Ecto neural progenitor cell (in vitro differentiated cells): ENCODE results near the gene RNF38.
"Not testable (repeated sequence)": the region's sequence is repeated elsewhere in the genome, so short reads cannot be mapped to it uniquely, and the experiment has no call there.

Source experiments
- DNase-seq: peaks from one replicate; pipeline ENCODE4 v3.0.0-alpha.2; 2018; ENCODE audit warnings: low spot score

Gene RNF38

GRCh38 chr9:36399980-36400331 lies at the start of gene RNF38:
TSS of gene RNF38 (minus strand) at chr9:36400269. CDS start at chr9:36400108, 161 bp downstream.
- DNase-seq, result no peak

DNA sequence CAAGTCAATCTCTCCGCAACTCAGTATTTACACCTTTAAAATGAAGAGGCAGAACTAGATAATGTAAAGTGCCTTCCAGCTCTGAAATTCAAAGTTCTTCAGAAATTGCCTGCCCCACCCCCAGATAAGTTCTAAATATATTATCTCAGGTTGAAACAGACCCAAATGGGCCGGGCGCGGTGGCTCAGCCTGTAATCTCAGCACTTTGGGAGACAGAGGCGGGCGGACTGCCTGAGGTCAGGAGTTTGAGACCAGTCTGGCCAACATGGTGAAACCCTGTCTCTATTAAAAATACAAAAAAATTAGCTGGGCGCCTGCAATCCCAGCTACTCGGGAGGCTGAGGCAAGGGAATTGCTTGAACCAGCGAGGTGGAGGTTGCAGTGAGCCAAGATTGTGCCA lies 48.5 kb upstream of the RNF38 start:
- DNase-seq, result not testable (repeated sequence)

DNA sequence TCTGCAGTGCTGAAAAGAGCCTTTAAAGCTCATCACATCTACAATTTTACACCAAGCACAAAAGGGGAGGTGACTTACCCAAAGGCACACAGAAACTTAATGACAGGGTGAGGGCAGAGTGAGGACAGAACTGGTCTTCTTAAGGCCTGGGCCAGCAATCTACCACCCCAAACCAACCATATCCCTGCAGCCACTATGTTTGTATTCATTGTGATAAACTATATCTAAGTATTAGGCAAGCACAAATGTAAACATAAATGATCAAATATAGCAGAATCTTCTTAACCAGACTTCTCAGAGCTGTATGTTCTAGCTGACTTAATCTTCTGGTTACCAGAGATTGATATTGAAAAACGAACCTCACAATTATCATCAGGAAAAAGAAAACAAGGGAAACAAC lies 47.9 kb upstream of the RNF38 start:
- DNase-seq, result no peak

- not testable (repeated sequence) for DNase-seq
Observed at GRCh38 chr9:36446678-36447077, 46.6 kb upstream of the RNF38 start.

- no peak for DNase-seq
Observed at GRCh38 chr9:36445800-36446361, 45.8 kb upstream of the RNF38 start.

GRCh38 chr9:36444203-36444602 lies 44.1 kb upstream of the RNF38 start:
- DNase-seq, result no peak

- DNase-seq, result no peak
Observed at GRCh38 chr9:36443581-36443980, 43.5 kb upstream of the RNF38 start.

DNA sequence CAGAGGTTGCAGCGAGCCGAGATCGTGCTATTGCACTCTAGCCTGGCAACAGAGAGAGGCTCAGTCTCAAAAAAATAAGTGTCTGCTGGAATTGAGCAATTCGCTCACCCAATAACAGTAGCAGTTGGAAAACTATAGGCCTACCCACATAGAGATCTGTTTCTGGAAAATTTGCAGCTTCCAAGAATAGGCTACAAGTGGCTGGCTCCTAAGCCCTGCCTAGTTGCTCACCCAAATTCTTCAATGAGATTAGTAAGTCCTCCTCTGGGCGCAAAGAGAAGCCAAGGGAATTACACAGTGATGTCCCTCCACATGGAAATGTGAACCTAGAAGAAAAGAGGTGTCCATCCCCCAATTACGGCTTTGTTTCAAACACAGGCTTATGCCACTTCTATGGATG lies 42.6 kb upstream of the RNF38 start:
- no peak for DNase-seq

DNA sequence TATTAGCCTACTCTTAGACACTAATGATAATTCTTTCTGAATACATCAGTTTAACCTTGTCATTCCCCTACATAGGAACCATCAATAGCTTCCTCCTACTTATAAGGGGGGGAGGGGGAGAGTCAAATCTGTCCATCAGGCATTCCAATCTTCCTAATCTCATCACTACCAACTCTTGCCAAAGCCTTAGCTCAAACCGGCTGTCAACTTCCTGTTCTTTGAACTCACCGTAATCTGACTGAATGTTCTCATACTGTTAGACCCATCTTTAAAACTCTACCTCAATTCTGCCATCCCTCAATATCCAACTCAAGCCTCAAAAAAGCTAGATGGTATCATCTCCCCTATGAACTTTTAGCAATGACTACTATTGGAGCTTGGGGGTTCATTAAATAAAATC lies 41.9 kb upstream of the RNF38 start:
- DNase-seq, result no peak

GRCh38 chr9:36438536-36439236 lies 38.6 kb upstream of the RNF38 start:
- no peak for DNase-seq

GRCh38 chr9:36437790-36438189 lies 37.7 kb upstream of the RNF38 start:
- DNase-seq, result no peak

DNA sequence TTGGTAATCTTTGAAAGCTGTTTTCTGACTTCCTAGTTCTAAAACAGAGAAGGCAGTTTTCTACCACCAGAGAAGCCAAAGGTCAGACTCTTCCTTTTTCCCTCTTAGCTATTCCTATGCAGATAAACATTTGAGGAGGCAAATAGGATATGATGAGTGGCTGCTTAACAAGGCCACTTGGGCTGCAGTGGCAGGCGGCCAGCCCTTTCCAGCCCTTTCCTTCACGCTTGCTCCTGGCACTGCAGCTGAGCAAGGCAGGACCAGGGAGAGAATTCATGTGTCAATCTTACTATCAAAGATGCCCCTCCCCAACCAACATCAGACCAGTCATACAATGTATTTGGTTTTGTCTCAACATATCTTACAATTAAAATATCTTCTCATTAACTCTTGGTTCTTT lies 36.8 kb upstream of the RNF38 start:
- no peak for DNase-seq

- no peak for DNase-seq
Observed at GRCh38 chr9:36433386-36433785, 33.3 kb upstream of the RNF38 start.

GRCh38 chr9:36431078-36431477 lies 31.0 kb upstream of the RNF38 start:
- no peak for DNase-seq

- DNase-seq, result no peak
Observed at GRCh38 chr9:36426945-36427344, 26.9 kb upstream of the RNF38 start.

GRCh38 chr9:36426348-36426747 lies 26.3 kb upstream of the RNF38 start:
- DNase-seq, result no peak

DNA sequence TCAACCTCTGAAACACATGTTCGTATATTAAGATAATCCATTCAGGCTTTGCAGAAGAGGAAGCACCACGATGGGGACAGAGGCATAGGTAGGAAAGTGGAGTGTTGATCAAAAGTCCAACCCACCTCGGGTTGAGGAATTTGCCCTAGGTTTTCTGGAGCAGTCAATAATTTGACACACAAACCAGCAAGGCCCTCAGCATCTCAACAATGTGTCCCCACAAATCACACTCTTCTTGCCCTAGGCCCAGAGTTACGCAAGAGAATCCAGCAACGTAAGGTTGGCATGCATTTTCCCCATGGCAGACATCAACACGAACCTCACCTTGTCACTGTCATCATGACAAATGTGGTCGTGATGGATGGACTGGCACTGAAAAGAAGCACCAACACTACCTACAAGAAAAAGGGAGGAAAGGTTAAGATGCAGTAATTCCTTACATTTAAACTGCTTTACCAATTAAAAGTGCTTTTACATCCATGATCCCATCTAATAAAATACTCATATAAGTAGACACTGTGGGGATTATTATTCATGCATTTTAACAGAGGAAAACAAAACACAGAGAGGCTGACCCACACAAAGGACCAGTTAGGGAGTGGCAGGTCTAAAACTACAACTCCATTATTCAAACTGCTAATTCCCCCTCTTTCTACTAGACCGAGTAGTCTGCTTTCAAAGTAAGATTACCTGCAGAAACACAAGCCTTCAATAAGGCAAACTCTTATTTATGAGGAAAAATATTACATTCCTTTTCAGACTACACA lies 24.4 kb upstream of the RNF38 start:
- no peak for DNase-seq

GRCh38 chr9:36423206-36423605 lies 23.1 kb upstream of the RNF38 start:
- DNase-seq, result no peak

- DNase-seq, result no peak
Observed at GRCh38 chr9:36416890-36417289, 16.8 kb upstream of the RNF38 start.

GRCh38 chr9:36415822-36416525 lies 15.9 kb upstream of the RNF38 start:
- DNase-seq, result peak; percentile 62

DNA sequence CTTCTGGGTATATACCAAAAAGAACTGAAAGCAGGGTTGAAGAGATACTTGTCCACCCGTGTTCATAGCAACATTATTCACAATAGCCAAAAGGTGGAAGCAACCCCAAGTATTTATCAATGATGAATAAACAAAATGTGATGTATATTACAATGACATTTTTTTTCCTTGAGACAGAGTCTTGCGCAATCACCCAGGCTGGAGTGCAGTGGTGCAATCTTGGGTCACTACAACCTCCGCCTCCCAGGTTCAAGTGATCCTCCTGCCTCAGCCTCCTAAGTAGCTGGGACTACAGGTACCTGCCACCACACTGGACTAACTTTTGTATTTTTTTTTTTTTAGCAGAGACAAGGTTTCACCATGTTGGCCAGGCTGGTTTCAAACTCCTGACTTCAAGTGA lies 11.3 kb upstream of the RNF38 start:
- DNase-seq, result not testable (repeated sequence)

- DNase-seq, result not testable (repeated sequence)
Observed at GRCh38 chr9:36409076-36409475, 9.0 kb upstream of the RNF38 start.
